NCI-H460 (cell line): ENCODE measurements around the gene CDCA8. TPM values are rescaled to one million over a fixed set of nuclear protein-coding genes. Genes with fewer than 3 reads are reported as not detected.
"Not testable (repeated sequence)": the region's sequence is repeated elsewhere in the genome, so short reads cannot be mapped to it uniquely, and the experiment has no call there.

Source experiments
- DNase-seq: peaks from one replicate; pipeline ENCODE4 v3.0.0-alpha.2; 2016; ENCODE audit warnings: low read depth; ENCODE audit errors: extremely low read depth
- small RNA-seq, 2 experiments: library from RNA; depleted of rRNA; stranded (forward); fragments of <200 nt; gene quantifications; one replicate each; pipeline ENCODE3, GENCODE V24; 2014
- total RNA-seq: library from RNA; depleted of rRNA; stranded (reverse); fragments of >200 nt; shearing (Covaris generic); gene quantifications from 2 replicates; pipeline ENCODE4 v1.2.3, GENCODE V29; 2014; rRNA removed

CDCA8 gene
- total RNA-seq, 1 experiment from 2014 or later, result 23.9 TPM

DNA sequence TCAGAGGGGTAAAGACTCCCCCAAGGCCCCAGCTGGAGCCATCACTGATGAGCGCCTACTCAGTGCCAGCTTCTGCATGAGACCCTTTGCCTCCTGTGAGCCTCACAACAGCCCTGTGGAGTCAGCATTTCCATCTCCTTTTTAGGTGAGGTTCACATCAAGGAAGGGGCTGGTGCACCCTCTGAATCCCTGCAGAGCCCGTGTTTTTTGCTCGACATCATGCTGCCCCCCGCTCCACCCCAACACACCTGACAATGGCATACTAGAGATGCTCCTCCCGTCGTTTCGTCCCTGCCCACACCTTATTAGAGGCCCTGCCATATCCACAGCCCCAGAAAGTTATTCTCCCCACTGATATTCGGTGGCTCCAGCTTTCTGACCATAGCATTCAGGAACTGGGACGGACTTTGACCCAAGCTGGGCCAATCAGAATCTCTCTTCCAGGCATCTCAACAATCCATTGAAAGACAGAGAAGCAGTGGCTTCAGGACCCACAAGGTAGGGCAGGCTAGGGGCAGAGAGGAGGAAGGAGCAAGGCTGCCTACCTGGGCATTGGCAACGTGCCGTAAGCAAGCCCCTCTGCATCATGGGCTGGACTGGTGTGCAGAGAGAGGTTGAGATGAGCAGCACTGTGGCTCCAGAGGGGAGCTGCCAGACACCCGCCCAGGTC is 39.9 kb downstream of the CDCA8 start:
- DNase-seq, result no peak

DNA sequence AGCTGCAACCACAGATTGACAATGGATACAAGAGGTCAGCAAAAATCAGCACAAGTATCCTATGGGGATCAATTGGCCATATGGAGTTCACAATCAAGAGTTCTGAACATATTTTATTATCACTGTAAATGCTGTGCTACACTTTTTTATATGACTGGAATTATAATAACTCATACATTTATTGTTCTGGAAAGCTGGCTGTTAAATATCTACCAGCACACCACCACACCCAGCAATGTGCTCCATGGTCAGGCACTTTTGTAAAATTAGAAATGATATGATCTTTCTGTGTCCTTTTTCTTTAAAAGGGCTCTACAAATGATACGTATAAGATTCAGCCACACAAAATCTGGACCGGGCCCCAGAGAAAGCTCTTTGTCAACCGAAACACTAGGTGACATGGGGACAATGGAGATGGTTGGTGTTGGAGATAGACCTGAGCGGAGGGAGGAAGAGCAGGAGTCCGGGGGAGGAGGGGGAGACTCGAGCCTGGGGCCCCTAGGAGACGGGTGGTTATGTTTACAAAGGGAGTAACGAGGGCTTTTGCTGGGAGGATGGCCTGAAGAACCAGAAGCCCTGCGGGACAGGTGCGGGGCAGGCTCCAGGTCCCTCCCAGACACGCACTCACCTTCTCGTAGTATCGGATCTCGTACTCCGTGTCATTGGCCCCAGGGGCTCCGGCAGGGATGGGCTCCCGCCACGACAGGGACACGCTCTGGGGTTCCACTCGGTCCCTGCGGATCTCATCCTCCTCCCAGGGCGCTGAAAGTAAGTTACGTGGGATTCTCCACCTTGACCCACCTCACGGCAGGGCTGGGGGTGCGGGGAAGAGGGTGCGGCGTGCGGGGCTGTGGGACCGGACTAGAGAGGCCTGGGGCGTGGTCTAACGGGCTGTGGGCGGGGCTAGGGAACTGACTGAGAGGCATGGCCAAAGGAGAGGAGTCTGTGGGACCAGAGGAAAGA is 42.6 kb downstream of the CDCA8 start:
- no peak for DNase-seq

DNA sequence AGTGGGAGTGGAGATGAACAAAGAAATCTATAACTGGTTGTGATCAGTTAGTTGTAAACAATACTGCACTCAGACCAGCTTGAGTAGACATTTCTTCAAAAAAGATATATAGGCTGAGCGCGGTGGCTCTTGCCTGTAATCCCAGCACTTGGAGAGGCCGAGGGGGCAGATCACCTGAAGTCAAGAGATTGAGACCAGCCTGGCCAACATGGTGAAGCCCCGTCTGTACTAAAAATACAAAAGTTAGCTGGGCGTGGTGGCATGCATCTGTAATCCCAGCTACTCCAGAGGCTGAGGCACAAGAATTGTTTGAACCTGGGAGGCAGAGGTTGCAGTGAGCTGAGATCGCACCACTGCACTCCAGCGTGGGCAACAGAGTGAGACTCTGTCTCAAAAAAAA is 45.7 kb downstream of the CDCA8 start:
- not testable (repeated sequence) for DNase-seq

DNA sequence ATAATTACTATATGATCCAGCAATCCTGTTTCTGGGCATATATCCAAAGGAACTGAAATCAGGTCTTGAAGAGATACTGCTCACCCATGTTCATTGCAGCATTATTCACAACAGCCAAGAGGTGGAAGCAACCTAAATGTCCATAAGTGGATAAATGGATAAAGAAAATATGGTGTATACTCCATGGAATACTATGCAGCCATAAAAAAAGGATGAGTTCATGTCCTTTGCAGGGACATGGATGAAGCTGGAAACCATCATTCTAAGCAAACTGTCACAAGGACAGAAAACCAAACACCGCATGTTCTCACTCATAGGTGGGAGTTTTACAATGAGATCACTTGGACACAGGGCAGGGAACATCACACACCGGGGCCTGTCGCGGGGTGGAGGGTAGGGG is 46.3 kb downstream of the CDCA8 start:
- DNase-seq, result not testable (repeated sequence)

DNA sequence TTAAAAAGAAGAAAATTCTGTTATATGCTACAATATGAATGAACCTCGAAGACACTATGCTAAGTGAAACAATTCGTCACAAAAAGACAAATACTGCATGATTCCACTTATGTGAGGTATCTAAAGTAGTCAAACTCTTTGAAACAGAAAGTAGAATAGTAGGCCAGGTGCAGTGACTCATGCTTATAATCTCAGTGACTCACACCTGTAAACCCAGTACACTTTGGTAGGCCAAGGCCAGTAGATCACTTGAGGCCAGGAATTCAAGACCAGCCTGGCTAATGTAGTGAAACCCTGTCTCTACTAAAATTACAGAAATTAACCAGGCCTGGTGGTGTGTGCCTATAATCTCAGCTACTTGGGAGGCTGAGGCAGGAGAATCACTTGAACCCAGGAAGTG is 46.9 kb downstream of the CDCA8 start:
- DNase-seq, result no peak

DNA sequence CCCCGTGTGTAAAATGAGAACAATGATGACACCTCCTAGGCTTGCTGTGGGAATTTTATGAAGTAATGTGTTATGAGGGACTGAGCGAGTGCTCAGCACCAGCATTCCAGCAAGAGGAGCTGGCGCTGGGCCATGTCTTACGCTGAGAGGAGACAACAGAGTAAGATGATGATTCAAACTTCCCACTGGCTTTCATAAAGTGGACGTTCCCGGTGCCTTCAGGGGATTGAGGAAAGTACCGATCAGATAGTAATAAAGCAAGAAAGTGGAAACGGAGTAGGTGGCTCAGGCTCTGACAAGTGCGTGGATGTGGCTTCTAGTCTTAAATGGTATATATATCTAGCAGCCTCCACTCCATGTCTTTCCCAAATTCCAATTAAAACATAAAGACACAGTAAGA is 48.8 kb downstream of the CDCA8 start:
- no peak for DNase-seq

DNA sequence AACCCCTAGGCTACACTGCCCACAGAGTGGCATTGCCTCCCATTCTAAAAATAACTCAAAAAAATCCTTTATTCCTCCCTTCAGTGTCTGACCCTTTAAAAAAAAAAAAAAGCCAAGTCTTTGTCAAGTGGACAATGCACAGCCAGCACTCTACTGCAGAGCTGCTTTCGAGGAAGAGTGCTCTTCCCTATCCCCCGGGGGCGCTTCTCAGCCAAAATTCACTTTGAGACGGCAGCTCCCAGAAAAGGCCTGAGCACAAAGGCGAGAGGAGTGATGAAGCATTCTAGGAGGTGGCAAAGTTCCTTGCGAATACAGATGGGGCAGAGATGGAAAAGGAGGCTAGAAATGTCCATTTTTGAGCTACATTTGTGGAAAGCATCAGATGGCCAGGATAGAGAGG is 49.3 kb downstream of the CDCA8 start:
- DNase-seq, result no peak

DNA sequence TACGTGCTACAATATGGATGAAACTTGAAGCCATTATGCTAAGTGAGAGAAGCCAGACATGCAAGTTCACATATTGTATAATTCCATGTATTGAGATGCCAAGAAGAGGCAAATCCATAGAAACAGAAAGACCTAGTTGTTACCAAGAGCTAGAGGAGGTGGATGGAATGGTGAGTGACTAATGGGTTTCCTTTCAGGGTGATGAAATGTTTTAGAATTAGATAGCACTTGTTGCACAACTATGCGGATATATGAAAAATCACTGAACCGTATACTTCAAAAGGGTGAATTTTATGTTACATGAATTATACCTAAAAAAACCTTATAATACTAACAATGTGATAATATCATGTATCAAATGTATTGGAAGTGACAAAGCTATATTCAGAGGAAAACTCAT is 54.5 kb downstream of the CDCA8 start:
- no peak for DNase-seq

DNA sequence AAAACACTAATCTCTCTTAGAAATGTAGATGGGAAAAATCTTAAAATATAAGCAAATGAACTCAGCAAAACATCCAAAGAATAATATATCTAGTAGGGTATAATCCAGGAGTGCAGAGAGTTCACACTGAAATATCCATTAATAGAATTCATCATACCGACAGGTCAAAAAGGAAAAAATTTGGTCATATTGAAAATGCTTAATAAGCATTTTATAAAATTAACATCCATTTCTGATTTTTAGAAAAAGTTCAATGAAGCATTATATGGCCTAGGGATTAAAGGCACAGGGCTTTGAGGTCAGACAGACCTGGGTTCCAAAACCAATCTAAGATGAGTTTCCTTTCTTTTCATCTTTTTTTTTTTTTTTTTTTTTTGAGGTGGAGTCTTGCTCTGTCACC is 56.2 kb downstream of the CDCA8 start:
- DNase-seq, result no peak

DNA sequence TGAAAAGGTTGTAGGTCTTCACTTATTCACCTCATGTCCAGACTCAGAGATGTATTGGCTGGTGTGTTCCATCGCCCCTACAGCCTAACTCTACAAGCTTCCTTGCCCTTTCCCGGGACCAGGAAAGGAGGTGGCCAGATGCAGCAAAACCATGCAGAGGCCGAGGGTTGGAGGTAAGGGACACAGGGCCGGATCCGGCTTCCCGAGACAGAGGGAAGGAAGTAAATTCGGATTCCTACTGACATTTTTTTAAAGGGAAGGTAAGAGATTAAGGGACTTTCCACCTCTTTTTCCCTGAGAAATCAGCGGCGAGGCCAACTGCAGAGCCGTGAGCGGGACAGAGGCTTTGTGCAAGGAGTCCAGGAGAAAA is 59.9 kb downstream of the CDCA8 start:
- no peak for DNase-seq

DNA sequence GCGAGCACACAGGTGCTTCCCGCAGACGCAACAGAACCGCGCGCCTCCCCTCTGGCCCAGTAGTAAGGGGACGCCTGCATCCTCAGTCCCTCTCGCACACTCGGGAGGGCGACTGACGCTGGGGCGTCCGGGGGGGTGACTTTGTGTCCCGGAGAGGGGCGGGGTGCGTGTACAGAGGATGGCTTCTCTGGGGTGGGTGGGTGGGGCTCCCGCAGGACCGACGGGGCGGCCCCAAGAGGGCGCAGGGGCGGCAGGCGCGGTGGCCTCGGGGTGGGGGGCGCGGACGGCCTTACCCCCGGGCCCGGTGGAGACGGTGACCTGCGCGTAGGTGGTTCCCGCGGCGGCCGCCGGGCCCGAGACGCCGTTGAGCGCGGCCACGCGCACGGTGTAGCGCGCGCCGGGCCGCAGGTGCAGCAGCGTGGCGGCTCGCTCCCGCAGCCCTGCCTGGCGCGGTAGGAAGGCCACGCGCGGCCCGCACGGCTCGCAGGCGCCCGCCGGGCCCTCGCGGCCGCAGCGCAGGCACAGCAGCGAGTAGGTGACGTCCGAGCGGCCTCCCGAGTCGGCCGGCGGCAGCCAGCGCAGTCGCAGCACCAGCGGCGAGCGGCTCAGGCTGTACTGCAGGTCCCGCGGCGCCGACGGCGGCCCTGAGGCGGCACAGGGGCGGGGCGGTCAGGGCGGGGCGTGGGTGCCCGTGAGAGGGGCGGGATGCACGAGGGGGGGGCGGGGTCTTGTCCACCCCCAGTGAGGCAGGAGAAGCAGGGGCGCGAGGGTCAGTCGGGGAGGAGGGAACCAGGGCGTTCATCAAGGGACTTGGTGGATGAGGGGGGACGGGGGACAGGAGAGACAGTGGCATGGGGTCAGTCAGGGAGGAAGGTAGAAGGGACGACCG is 60.5 kb downstream of the CDCA8 start:
- no peak for DNase-seq

DNA sequence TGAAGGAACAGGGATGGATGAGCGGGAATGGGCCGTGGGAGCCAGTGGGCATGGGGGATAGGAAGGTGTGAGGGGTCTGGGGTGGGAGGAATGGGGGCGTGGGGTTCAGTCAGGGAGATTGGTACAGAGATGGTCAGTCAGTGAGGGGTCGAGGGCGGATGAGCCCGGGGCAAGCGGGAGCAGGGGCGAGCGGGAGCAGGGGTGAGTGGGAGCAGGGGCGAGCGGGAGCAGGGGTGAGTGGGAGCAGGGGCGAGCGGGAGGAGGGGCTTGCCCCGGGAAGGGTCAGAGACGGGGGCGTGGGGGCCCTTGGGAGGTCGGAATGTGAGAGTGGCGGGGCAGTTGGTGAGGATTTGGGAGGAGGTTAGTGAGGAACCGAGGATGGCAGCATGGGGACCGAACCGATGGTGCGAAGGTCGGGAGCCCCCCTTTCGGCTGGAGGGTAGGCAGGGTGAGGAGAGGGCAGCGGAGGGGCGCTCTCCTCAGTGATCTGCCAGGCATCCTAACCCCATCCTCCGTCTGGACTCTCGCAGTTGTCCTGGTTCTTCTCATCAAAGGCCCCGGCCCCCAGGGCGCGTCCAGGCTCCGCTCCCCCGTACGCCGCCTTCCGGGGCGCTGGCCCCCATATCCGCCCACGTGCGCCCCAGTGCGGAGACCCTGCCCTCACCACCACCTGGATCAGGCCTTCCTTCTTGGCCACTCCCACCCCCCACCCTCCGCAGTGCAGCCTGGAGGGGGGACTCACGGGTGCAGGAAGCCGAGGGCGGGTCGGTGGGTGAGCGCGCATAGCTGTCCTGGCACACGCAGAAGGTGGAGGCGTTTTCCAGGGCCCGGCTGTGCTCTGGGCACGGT is 61.4 kb downstream of the CDCA8 start:
- DNase-seq, result no peak

DNA sequence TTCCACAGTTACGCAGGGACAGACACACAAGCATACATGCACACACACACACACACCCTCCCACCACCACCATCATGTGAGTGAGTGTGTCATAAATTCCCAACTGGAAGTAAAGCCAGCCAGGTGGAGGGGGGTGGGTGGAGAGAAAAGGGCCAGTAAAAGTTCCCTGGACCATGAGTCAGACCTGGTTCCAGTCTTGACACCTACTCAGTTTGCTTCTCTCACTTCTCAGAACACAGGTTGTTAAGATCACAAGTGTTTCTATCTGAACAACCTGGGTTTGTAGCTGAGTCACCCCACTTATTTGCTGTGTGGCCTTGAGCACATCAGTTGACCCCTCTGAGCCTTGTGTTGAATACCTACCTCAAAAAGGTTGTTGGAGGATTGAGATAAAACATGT is 63.0 kb downstream of the CDCA8 start:
- no peak for DNase-seq

DNA sequence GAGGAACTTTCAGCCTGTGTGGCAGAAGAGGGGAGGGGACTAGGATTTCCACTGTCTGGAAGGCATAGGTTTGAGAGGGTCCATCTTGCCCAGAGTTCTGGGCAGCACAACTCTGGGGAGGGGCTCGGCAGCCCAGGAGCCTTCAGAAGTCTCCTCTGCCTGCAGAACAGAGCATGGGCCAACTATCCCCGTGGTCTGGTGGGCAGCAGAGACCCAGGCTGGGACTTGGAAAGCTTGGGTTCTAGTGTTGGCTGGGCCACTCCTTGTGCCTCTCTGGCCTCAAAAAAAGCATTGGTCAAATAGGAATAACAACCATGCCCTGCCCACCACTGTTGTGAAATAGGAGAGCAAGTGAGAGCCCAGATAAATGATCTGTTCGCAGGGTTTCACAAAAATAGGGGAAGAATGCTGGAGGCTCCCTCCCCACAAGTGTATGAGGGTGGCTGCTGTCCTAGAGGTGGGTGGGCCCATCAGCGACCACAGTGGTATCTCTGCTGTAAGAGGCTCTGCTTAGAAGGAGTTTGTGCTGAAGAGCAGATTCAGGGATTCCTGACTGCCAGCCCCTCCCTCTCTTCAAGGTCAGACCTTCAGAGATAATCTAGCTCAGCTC is 63.7 kb downstream of the CDCA8 start:
- no peak for DNase-seq

Small RNA genes lying within 50 kb of the gene (small RNA-seq; reads per million reads assigned to genes)
- gene RF00019, result 0 reads per million in 2 experiments

Other genes with a start within 250 kb of the CDCA8 start
- 12.3 and 12.9 TPM in 2 replicates for gene ZC3H12A, start 217.9 kb upstream of the CDCA8 start, total RNA-seq
- gene MEAF6, start 177.8 kb upstream of the CDCA8 start, total RNA-seq, result 82.0 and 95.0 TPM in 2 replicates
- 8.6 and 9.1 TPM in 2 replicates for gene SNIP1, start 138.2 kb upstream of the CDCA8 start, total RNA-seq
- gene DNALI1, start 135.6 kb upstream of the CDCA8 start, total RNA-seq, result not detected in 2 replicates
- gene GNL2, start 96.6 kb upstream of the CDCA8 start, total RNA-seq, result 34.8 and 50.8 TPM in 2 replicates
- gene RSPO1, start 57.6 kb upstream of the CDCA8 start, total RNA-seq, result not detected in 2 replicates
- gene EPHA10, start 72.6 kb downstream of the CDCA8 start, total RNA-seq, result 0.05 and 0.43 TPM in 2 replicates
- gene MANEAL, start 101.3 kb downstream of the CDCA8 start, total RNA-seq, result 3.4 and 3.7 TPM in 2 replicates
- 18.7 and 19.8 TPM in 2 replicates for gene C1orf122, start 115.3 kb downstream of the CDCA8 start, total RNA-seq
- 39.3 and 45.6 TPM in 2 replicates for gene YRDC, start 115.7 kb downstream of the CDCA8 start, total RNA-seq
- 2.6 and 2.9 TPM in 2 replicates for gene MTF1, start 167.1 kb downstream of the CDCA8 start, total RNA-seq